Smooth muscle cell (in vitro differentiated cells): ENCODE results near the gene IRF7. TPM values are rescaled to one million over a fixed set of nuclear protein-coding genes. Genes with fewer than 3 reads are reported as not detected.

Source experiments
- DNase-seq: peaks from one replicate; lab custom pipeline; 2025; ENCODE audit not compliant: unreplicated experiment; lab: John Stamatoyannopoulos, UW
- H2AFZ ChIP-seq: fragments of 200-600 bp; sonication (generic); 2 replicates; pipeline ENCODE4 v1.6.0; 2016; ENCODE audit warnings: antibody characterized with exemption, low read depth, mild to moderate bottlenecking
- H3F3A ChIP-seq: fragments of 200-600 bp; sonication (generic); 2 replicates; pipeline ENCODE4 v1.6.0; 2017; ENCODE audit warnings: antibody characterized with exemption, low read depth
- H3K27ac ChIP-seq: fragments of 200-600 bp; sonication (generic); 2 replicates; pipeline ENCODE4 v1.5.1; 2016; ENCODE audit warnings: low read depth, mild to moderate bottlenecking
- H3K27me3 ChIP-seq: fragments of 200-600 bp; sonication (generic); 2 replicates; pipeline ENCODE4 v1.6.1; 2016; ENCODE audit warnings: low read depth, mild to moderate bottlenecking
- H3K36me3 ChIP-seq: fragments of 200-600 bp; sonication (generic); 2 replicates; pipeline ENCODE4 v1.5.1; 2016; ENCODE audit warnings: low read depth
- H3K4me1 ChIP-seq: fragments of 200-600 bp; sonication (generic); 2 replicates; pipeline ENCODE4 v1.5.1; 2016; ENCODE audit warnings: low read depth
- H3K4me2 ChIP-seq: fragments of 200-600 bp; sonication (generic); 2 replicates; pipeline ENCODE4 v1.6.0; 2016; ENCODE audit warnings: mild to moderate bottlenecking
- H3K4me3 ChIP-seq: fragments of 200-600 bp; sonication (generic); 2 replicates; pipeline ENCODE4 v1.5.1; 2016; ENCODE audit warnings: mild to moderate bottlenecking
- H3K79me2 ChIP-seq: fragments of 200-600 bp; sonication (generic); 2 replicates; pipeline ENCODE4 v1.6.0; 2016; ENCODE audit warnings: low read depth, mild to moderate bottlenecking
- H3K9ac ChIP-seq: fragments of 200-600 bp; sonication (generic); 2 replicates; pipeline ENCODE4 v1.6.0; 2016; ENCODE audit warnings: low read depth
- H3K9me3 ChIP-seq: fragments of 200-600 bp; sonication (generic); replicated peaks from 2 replicates; pipeline ENCODE4 v1.5.1; 2016; ENCODE audit warnings: low read depth
- H4K20me1 ChIP-seq: fragments of 200-600 bp; sonication (generic); 2 replicates; pipeline ENCODE4 v1.6.0; 2016; ENCODE audit warnings: low read depth
- CTCF ChIP-seq: fragments of 200-600 bp; sonication (generic); IDR thresholded peaks from 2 replicates; pipeline ENCODE4 v1.5.1; 2017; ENCODE audit warnings: borderline replicate concordance, mild to moderate bottlenecking, antibody characterized with exemption; ENCODE audit not compliant: insufficient read depth, poor library complexity, severe bottlenecking
- WGBS: methylation state at CpG from one replicate; pipeline ENCODE4 v1.1.7; 2016; ENCODE audit warnings: low lambda C conversion rate; 5-methylcytosine and 5-hydroxymethylcytosine counted together
- polyA plus RNA-seq: library from polyadenylated mRNA; unstranded; fragments of >200 nt; fragmentation: Nextera tagmentation; extraction: Ambion mirVana; gene quantifications from 2 replicates; pipeline ENCODE4 v1.2.1, GENCODE V29; 2016
- total RNA-seq: library from RNA; depleted of rRNA; stranded (reverse); fragments of >200 nt; gene quantifications from 2 replicates; pipeline ENCODE4 v1.2.3, GENCODE V29; 2014

IRF7 gene
- total and polyA plus RNA-seq, 2 experiments from 2014 or later = 7.1 to 14.3 TPM

- H3K9me3 ChIP-seq = no peaks in the 10 kb centered on the region
- 9% methylated on average over 6 of the region's 6 CpGs for WGBS
- H4K20me1 ChIP-seq = peaks cover 90% of the 10 kb centered on the region
- no peaks in the 10 kb centered on the region for H3F3A ChIP-seq
- H2AFZ ChIP-seq = no peak overlapping the region
- peaks cover 48% of the 10 kb centered on the region for H3K79me2 ChIP-seq
- no peaks in the 10 kb centered on the region for H3K27me3 ChIP-seq
- no peak for TF ChIP-seq CTCF
- no peaks in the 10 kb centered on the region for H3K4me1 ChIP-seq
- no peak for DNase-seq
- no peak overlapping the region for H3K4me3 ChIP-seq
- H3K9ac ChIP-seq = peak overlapping the region; percentile 64
- H3K36me3 ChIP-seq = peaks cover 6% of the 10 kb centered on the region
- peak overlapping the region; percentile 14 for H3K4me2 ChIP-seq
- peak overlapping the region; percentile 95 for H3K27ac ChIP-seq
Observed at GRCh38 chr11:587978-588380, 27.8 kb downstream of the IRF7 start.

DNA sequence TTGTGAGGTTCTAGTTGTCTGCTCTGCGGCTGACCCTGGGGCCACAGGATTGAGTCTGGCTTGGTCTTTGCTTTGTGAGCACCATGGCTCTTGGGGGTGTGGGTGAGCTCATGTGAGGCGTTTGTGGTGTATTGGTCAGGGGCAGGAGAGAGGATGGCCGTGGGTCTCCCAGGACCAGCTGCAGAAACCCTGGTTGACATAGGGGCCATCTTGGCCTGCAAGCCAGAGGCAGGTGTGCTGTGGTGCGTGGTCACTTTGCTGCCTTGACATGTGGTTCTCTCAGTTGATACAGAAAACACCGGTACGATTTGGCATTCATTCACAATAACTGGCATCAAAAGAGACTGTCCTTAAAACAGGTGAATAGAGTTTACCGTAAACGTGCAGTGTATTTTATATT lies 28.2 kb downstream of the IRF7 start:
- Histone ChIP-seq H3K4me2 (peak overlapping the region; percentile 14), H3K79me2 (peaks cover 52% of the 10 kb centered on the region), H3K9ac (no peak overlapping the region), H3K36me3 (peaks cover 6% of the 10 kb centered on the region), H3K27me3 (no peaks in the 10 kb centered on the region), H3K9me3 (no peaks in the 10 kb centered on the region), H3K4me1 (no peaks in the 10 kb centered on the region), H3F3A (no peaks in the 10 kb centered on the region), H3K4me3 (no peak overlapping the region), H4K20me1 (peaks cover 93% of the 10 kb centered on the region), H2AFZ (no peak overlapping the region), H3K27ac (peak overlapping the region; percentile 95)
- WGBS = 88% methylated on average over 8 of the region's 8 CpGs
- TF ChIP-seq CTCF = no peak
- no peak for DNase-seq

- Histone ChIP-seq H3K27me3 (no peaks in the 10 kb centered on the region), H3K4me3 (no peak overlapping the region), H2AFZ (no peak overlapping the region), H3F3A (no peaks in the 10 kb centered on the region), H3K4me1 (no peaks in the 10 kb centered on the region), H3K9me3 (no peaks in the 10 kb centered on the region), H3K9ac (no peak overlapping the region), H3K27ac (peak overlapping the region; percentile 95), H3K79me2 (peaks cover 58% of the 10 kb centered on the region), H3K4me2 (no peak overlapping the region), H4K20me1 (peaks cover 98% of the 10 kb centered on the region), H3K36me3 (peaks cover 6% of the 10 kb centered on the region)
- 98% methylated on average over 32 of the region's 32 CpGs for WGBS
- no peak for DNase-seq
- no peak for TF ChIP-seq CTCF
Observed at GRCh38 chr11:586376-587316, 29.1 kb downstream of the IRF7 start.

DNA sequence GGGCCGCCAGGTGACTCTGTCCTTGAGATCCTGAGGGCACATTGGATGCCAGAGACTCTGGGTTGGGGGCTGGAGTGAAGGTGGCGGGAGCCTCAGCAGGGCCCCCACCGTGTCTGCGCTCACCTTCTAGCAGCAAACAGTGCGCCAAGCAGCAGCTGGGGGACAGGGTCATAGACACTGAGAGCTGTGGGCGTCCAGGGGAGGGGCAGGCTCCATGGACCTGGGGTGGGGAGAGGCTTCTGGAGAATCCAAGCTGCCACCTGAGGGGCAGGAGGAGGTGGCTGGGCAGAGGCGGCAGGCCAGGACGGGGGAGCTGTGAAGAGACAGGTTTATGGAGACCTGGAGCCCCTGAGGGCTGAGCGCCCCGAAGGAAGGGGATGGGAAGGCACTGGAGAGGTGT lies 31.5 kb downstream of the IRF7 start:
- Histone ChIP-seq H3K4me1 (no peaks in the 10 kb centered on the region), H3F3A (no peaks in the 10 kb centered on the region), H3K4me2 (no peak overlapping the region), H3K27me3 (no peaks in the 10 kb centered on the region), H2AFZ (no peak overlapping the region), H3K36me3 (peaks cover 6% of the 10 kb centered on the region), H3K4me3 (no peak overlapping the region), H3K27ac (no peak overlapping the region), H3K9me3 (no peaks in the 10 kb centered on the region), H3K9ac (no peak overlapping the region), H3K79me2 (peaks cover 62% of the 10 kb centered on the region), H4K20me1 (peaks cover 98% of the 10 kb centered on the region)
- 98% methylated on average over 9 of the region's 10 CpGs for WGBS
- no peak for TF ChIP-seq CTCF
- no peak for DNase-seq
